Measurements from ENCODE around the gene LRCOL1. TPM values are rescaled to one million over a fixed set of nuclear protein-coding genes. Genes with fewer than 3 reads are reported as not detected.

Gene LRCOL1
- total RNA-seq, 1 donor from 2014 or later = not detected

DNA sequence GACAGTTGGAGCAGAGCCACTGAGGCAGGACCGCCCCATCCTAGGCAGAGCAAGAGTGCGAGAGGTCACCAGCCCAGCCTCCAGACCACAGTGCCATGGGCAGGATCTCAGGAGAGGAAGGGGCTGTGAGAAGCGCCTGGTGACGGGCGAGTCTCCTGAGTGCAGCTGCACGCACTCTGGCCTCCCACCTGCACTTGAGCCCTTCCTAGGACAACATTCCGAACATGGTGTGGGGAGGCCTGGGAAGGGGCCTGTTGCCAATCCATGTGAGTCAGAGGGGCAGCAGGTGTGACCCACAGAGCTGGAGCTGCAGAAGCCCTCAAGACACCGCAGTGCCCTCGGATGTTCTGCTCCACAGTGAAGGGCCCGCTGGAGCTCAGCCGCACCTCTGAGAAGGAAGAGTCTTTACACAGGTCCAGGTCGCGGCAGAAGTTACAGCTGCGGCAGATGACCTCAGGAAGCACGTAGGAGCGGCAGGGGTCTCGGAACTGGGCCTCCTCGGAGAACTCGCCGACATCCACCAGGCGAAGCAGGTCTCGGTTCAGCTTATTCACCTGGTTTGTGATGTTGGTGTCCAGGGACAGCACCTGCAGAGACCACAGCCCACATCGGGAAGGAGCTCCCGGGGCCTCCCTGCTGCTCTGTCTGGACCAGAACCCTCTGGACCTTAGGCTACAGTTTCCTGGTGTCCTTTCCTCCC, 15.5 kb upstream of the LRCOL1 start:
- Histone ChIP-seq H3K27me3 (ENCODE audit: control insufficient read depth, insufficient read depth, low read length) (no peaks in the 10 kb centered on the region), H3K36me3 (ENCODE audit: control insufficient read depth, insufficient read depth, low read length) (peaks cover 3% of the 10 kb centered on the region), H3K4me3 (ENCODE audit: low read depth, low read length) (no peak overlapping the region)
- TF ChIP-seq, protein P1, sequence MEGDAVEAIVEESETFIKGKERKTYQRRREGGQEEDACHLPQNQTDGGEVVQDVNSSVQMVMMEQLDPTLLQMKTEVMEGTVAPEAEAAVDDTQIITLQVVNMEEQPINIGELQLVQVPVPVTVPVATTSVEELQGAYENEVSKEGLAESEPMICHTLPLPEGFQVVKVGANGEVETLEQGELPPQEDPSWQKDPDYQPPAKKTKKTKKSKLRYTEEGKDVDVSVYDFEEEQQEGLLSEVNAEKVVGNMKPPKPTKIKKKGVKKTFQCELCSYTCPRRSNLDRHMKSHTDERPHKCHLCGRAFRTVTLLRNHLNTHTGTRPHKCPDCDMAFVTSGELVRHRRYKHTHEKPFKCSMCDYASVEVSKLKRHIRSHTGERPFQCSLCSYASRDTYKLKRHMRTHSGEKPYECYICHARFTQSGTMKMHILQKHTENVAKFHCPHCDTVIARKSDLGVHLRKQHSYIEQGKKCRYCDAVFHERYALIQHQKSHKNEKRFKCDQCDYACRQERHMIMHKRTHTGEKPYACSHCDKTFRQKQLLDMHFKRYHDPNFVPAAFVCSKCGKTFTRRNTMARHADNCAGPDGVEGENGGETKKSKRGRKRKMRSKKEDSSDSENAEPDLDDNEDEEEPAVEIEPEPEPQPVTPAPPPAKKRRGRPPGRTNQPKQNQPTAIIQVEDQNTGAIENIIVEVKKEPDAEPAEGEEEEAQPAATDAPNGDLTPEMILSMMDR (IDR thresholded peaks at IDR 0.05; ENCODE audit: insufficient read depth, low read length, severe bottlenecking) = no peak
- no peak for FAIRE-seq
- DNase-seq (ENCODE audit: low read depth) = no peak

DNA sequence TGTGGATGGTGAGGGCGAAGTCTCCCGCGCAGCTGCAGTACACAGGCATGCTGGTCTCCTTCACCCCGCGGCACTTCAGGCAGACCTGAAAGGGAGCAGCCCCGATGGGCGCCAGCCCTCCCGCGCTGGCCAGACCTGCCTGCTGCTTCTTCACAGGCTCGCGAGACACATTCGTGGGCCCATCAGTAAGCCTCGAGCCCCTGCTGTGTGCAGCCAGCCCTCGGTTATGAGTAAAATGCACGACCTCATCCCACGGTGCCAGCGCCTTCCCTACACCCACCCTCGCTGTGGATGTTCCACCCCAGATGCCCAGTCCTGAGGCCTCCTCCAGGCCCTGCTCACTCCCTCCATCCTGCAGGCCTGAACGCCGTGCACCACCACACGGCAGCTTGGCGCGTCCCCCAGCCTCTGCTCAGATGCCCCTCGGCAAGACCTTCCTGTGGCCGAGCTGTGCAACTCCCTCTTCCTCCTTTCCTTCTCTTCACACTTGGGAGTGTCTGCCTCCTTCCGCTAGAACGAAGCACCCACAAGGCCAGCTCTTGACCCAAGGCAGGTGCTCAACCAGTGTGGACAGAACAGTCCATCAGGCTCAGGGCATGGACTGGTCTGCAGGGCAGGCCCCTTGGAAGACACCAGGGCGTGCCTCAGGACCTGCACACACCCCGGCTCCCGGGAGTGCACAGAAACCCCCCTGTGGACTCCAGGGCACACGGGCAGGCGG, 14.7 kb upstream of the LRCOL1 start:
- Histone ChIP-seq H3K36me3 (ENCODE audit: control insufficient read depth, insufficient read depth, low read length) (peaks cover 3% of the 10 kb centered on the region), H3K4me3 (ENCODE audit: low read depth, low read length) (no peak overlapping the region), H3K27me3 (ENCODE audit: control insufficient read depth, insufficient read depth, low read length) (peaks cover 1% of the 10 kb centered on the region)
- FAIRE-seq (no peak), DNase-seq (ENCODE audit: low read depth) (no peak)
- TF ChIP-seq, protein P1 (IDR thresholded peaks at IDR 0.05; ENCODE audit: insufficient read depth, low read length, severe bottlenecking) = no peak

DNA sequence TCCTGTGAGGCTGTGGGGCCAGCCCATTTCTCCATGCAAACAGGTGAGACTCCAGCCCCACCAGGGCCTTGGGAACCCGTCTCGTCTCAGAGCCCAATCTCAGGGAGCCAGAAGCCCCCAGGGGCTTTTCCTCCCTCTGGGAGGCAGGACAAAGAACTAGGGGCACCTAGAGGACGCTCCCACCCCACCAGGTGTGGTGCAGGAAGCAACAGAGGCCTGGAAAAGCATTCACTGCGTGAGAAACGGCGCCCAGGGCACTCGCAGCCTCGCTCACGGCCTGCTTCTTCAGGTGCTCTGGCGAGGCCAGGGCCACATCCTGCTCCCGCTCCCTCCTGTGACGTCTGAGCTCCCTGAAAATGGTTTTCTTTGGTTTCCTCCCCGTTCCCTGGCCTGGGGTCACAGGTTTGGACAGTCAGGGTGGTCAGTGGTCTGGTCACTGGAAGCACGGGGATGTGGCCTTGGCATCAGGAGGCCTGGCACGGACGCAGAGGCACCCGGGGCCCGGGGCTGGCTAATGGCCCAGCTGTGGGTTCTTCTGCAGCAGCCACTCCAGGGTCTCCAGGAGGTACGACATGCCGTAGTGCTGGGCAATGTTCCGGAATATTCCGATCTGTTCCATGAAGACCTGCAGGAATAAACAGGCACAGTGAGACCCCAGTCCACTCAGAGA, 13.9 kb upstream of the LRCOL1 start:
- H3K27me3 ChIP-seq (ENCODE audit: control insufficient read depth, insufficient read depth, low read length) = peaks cover 5% of the 10 kb centered on the region
- no peak overlapping the region for H3K4me3 ChIP-seq (ENCODE audit: low read depth, low read length)
- DNase-seq (ENCODE audit: low read depth) (no peak), FAIRE-seq (no peak)
- TF ChIP-seq, protein P1 (IDR thresholded peaks at IDR 0.05; ENCODE audit: insufficient read depth, low read length, severe bottlenecking) = no peak
- peaks cover 3% of the 10 kb centered on the region for H3K36me3 ChIP-seq (ENCODE audit: control insufficient read depth, insufficient read depth, low read length)

DNA sequence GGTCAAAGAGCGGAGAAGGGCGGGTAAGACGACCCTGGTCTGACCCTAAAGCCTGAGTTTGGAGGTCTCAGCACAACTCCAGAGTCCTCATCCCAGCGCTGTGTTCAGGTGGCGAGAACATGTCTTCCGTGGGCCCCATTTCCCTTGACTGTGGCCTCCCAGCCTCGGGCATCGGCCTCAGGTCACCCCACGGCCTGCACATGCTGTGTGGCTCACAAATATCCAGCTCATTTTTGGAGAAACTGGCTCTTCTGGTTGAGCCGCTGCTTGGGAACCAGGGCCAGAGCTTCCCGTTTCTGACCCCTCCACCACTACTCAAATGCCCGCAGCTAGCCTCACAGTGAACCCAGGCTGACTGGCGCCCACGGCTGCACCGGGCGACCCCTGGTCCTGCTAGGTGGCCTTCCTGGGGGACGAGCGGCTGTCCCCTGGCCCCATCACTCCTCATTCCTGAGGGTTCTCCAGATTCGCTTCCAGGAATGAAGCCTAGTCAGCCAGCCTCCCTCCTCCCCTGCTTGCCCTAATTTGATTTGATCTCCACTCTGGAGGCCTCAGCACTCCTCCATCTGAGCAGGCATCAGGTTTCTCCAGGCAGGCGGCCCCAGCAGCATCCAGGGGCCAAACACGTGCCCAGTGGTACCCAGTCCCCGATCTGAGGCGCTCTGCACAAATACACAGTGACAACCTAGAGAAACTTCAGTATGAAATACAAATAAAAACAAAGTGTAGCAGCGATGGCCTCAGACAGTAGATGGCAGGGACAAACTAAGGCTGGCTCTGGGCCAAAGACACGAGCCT, 12.9 kb upstream of the LRCOL1 start:
- TF ChIP-seq, protein P1 (IDR thresholded peaks at IDR 0.05; ENCODE audit: insufficient read depth, low read length, severe bottlenecking) = no peak
- FAIRE-seq = no peak
- Histone ChIP-seq H3K27me3 (ENCODE audit: control insufficient read depth, insufficient read depth, low read length) (peaks cover 5% of the 10 kb centered on the region), H3K36me3 (ENCODE audit: control insufficient read depth, insufficient read depth, low read length) (peaks cover 3% of the 10 kb centered on the region), H3K4me3 (ENCODE audit: low read depth, low read length) (no peak overlapping the region)
- peak; percentile 10 for DNase-seq (ENCODE audit: low read depth)

DNA sequence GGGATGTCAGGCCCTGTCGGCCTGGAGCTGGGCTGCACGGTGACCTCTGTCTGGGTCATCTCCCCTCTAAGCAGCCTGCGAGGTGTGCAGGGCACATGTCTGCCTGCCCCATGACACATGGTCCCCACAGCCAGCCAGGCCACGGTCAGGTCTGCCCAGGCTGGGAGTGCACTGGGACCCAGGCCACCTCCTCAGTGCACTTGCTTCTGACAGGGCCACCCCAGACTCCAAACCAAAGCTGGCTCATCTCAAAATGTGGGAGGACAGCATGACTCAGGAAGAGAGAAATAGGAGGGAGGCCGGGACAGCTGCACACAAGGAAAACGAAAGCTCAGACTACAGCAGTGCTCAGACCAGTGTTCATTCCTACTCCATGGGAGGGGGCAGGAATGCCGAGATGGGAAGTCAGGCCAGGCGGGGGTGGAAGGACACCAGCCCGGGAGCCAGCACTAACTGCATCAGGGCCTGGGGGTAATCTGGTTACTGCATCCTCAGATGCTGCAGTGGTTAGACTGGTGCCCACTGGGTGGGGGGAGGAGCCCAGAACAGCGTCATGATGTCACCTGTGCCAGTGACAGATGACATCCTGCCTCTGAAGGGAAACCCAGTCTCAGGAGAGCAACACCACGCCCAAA, 12.2 kb upstream of the LRCOL1 start:
- Histone ChIP-seq H3K4me3 (ENCODE audit: low read depth, low read length) (no peak overlapping the region), H3K36me3 (ENCODE audit: control insufficient read depth, insufficient read depth, low read length) (peaks cover 3% of the 10 kb centered on the region), H3K27me3 (ENCODE audit: control insufficient read depth, insufficient read depth, low read length) (peaks cover 12% of the 10 kb centered on the region)
- TF ChIP-seq, protein P1 (IDR thresholded peaks at IDR 0.05; ENCODE audit: insufficient read depth, low read length, severe bottlenecking) = no peak
- FAIRE-seq (no peak), DNase-seq (ENCODE audit: low read depth) (peak; percentile 14)

Measured in bronchial epithelial cell (primary cell).